Measurements from ENCODE around the gene NR2F2. TPM values are rescaled to one million over a fixed set of nuclear protein-coding genes. Genes with fewer than 3 reads are reported as not detected.

NR2F2 gene
- total and polyA plus RNA-seq, 2 of the 13 experiments (the other 11 are each of a cell fraction or from before 2014, with no cell fraction given): 3.5 to 4.7 TPM

DNA sequence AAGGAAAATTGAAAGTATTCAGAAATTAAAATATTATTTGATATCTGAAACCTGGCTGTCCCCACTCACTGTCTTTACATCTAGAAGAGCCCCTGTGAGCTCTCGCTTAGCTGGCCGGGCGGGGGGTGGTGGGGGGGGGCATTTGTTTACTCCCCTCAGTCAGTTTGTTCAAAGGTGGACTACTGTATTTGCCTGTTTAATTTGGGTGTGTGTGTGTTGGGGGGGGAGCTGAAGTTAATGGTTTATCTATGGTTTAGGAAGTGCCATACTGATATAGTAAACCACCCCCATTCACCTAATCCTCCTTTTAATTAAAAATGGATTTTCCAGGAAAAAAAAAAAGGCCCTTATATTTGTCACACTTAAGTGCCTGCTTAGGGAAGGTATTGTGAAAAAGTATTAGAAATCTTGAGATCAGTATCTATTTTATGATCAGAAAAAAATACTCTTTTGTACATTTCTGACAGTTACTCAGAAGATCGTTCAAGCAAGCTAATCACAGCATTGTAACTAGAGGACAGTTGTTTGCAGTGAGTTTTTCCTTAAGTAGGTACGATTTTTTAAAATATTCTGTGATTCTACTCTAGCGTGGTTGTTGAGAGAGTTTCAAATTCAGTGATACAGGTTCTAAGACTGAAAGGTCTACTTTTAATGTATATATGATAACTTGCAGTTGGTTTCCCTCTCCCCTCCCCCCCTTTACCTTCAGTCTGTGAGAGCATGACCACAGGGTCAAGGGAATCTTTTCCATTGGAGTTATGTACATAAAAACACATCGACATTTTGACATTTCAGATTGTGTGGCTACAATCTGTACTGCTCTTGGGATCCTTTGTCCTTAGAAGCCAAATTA, 8.5 kb downstream of the NR2F2 start (continued):
- TF ChIP-seq, protein P1, sequence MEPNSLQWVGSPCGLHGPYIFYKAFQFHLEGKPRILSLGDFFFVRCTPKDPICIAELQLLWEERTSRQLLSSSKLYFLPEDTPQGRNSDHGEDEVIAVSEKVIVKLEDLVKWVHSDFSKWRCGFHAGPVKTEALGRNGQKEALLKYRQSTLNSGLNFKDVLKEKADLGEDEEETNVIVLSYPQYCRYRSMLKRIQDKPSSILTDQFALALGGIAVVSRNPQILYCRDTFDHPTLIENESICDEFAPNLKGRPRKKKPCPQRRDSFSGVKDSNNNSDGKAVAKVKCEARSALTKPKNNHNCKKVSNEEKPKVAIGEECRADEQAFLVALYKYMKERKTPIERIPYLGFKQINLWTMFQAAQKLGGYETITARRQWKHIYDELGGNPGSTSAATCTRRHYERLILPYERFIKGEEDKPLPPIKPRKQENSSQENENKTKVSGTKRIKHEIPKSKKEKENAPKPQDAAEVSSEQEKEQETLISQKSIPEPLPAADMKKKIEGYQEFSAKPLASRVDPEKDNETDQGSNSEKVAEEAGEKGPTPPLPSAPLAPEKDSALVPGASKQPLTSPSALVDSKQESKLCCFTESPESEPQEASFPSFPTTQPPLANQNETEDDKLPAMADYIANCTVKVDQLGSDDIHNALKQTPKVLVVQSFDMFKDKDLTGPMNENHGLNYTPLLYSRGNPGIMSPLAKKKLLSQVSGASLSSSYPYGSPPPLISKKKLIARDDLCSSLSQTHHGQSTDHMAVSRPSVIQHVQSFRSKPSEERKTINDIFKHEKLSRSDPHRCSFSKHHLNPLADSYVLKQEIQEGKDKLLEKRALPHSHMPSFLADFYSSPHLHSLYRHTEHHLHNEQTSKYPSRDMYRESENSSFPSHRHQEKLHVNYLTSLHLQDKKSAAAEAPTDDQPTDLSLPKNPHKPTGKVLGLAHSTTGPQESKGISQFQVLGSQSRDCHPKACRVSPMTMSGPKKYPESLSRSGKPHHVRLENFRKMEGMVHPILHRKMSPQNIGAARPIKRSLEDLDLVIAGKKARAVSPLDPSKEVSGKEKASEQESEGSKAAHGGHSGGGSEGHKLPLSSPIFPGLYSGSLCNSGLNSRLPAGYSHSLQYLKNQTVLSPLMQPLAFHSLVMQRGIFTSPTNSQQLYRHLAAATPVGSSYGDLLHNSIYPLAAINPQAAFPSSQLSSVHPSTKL (CRISPR knock-in tag; IDR thresholded peaks at IDR 0.05): peak; percentile 67; the same call in 1 of the 2 replicates
- TF ChIP-seq PAWR (CRISPR knock-in tag; IDR thresholded peaks at IDR 0.05; ENCODE audit: borderline replicate concordance) (no peak), NR1H2 (CRISPR knock-in tag; IDR thresholded peaks at IDR 0.05; ENCODE audit: borderline replicate concordance, low read depth) (no peak), SOX13 (IDR thresholded peaks at IDR 0.05) (no peak), SOX13 (CRISPR knock-in tag; conservative IDR thresholded peaks at IDR 0.05 in 1 of 2, IDR thresholded peaks at IDR 0.05 in 1 of 2) (peak in 1 of 2 experiments; percentile 74; a peak in 2 of 4 replicates), KDM5A (IDR thresholded peaks at IDR 0.05; ENCODE audit: borderline replicate concordance, low read length) (peak; percentile 45; the same call in 1 of the 2 replicates), HDAC2 (CRISPR knock-in tag; IDR thresholded peaks at IDR 0.05) (no peak; the same call in 1 of the 2 replicates), ZNF17 (CRISPR knock-in tag; IDR thresholded peaks at IDR 0.05) (no peak), ATF7-NPFF (CRISPR knock-in tag; IDR thresholded peaks at IDR 0.05; ENCODE audit: low read depth) (no peak), IRF2 (CRISPR knock-in tag; IDR thresholded peaks at IDR 0.05) (0 out of 2 replicates have a peak, but pooled peaks have one; percentile 15), TCF12 (IDR thresholded peaks at IDR 0.05) (no peak), TCF12 (CRISPR knock-in tag; IDR thresholded peaks at IDR 0.05) (no peak), CHD2 (IDR thresholded peaks at IDR 0.05; ENCODE audit: low read depth, low read length) (no peak), ZNF549 (CRISPR knock-in tag; IDR thresholded peaks at IDR 0.05) (no peak), CREB1 (IDR thresholded peaks at IDR 0.05) (no peak), CREB1 (CRISPR knock-in tag; IDR thresholded peaks at IDR 0.05) (peak; percentile 26; the same call in 1 of the 2 replicates), CREM (IDR thresholded peaks at IDR 0.05) (peak; percentile 33; the same call in 1 of the 2 replicates), CREM (CRISPR knock-in tag; IDR thresholded peaks at IDR 0.05) (no peak), TAF15 (IDR thresholded peaks at IDR 0.05; ENCODE audit: low read depth, low read length, poor library complexity, severe bottlenecking) (no peak), FOXM1 (CRISPR knock-in tag; IDR thresholded peaks at IDR 0.05) (no peak), NFATC3 (CRISPR knock-in tag; IDR thresholded peaks at IDR 0.05) (no peak), AKAP8 (CRISPR knock-in tag; IDR thresholded peaks at IDR 0.05) (no peak), ZNF232 (CRISPR knock-in tag; IDR thresholded peaks at IDR 0.05; ENCODE audit: borderline replicate concordance) (no peak), MATR3 (CRISPR knock-in tag; IDR thresholded peaks at IDR 0.05) (no peak), TBX3 (IDR thresholded peaks at IDR 0.05; ENCODE audit: borderline replicate concordance) (no peak)
- TF ChIP-seq, protein P2, sequence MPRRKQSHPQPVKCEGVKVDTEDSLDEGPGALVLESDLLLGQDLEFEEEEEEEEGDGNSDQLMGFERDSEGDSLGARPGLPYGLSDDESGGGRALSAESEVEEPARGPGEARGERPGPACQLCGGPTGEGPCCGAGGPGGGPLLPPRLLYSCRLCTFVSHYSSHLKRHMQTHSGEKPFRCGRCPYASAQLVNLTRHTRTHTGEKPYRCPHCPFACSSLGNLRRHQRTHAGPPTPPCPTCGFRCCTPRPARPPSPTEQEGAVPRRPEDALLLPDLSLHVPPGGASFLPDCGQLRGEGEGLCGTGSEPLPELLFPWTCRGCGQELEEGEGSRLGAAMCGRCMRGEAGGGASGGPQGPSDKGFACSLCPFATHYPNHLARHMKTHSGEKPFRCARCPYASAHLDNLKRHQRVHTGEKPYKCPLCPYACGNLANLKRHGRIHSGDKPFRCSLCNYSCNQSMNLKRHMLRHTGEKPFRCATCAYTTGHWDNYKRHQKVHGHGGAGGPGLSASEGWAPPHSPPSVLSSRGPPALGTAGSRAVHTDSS (CRISPR knock-in tag; conservative IDR thresholded peaks at IDR 0.05): no peak
- TF ChIP-seq, protein P3, sequence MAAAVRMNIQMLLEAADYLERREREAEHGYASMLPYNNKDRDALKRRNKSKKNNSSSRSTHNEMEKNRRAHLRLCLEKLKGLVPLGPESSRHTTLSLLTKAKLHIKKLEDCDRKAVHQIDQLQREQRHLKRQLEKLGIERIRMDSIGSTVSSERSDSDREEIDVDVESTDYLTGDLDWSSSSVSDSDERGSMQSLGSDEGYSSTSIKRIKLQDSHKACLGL (CRISPR knock-in tag; IDR thresholded peaks at IDR 0.05): no peak
